Spleen (tissue), 11 donors: ENCODE results near the gene TAS2R8. TPM values are rescaled to one million over a fixed set of nuclear protein-coding genes. Genes with fewer than 3 reads are reported as not detected.

ENCODE experiments used
- DNase-seq: peaks from one replicate; pipeline ENCODE4 v3.0.0-alpha.2; 2020
- H3K27ac ChIP-seq, 8 donors: fragments of 200-600 bp; sonication (generic) in 7 of 8; 1 replicate in 4 of 8; 2 replicates in 4 of 8; pipeline versions ENCODE4 v1.5.0 to v1.8.0; 2016 to 2021; ENCODE audit warnings: inconsistent platforms in 4 of 8, mild to moderate bottlenecking in 4 of 8, moderate library complexity in 1 of 8
- H3K27me3 ChIP-seq, 7 donors: fragments of 200-600 bp; sonication (generic) in 6 of 7; replicated peaks in 1 of 7; 1 replicate in 4 of 7; 2 replicates in 3 of 7; pipeline versions ENCODE4 v1.5.0 to v1.8.0; 2016 to 2021; ENCODE audit warnings: inconsistent platforms in 3 of 7, mild to moderate bottlenecking in 1 of 7
- H3K36me3 ChIP-seq, 6 donors: fragments of 200-600 bp; sonication (generic) in 5 of 6; 1 replicate in 4 of 6; 2 replicates in 2 of 6; pipeline versions ENCODE4 v1.5.0 to v1.8.0; 2016 to 2021; ENCODE audit warnings: inconsistent platforms in 2 of 6
- H3K4me1 ChIP-seq, 6 donors: fragments of 200-600 bp; sonication (generic) in 5 of 6; 1 replicate in 3 of 6; 2 replicates in 3 of 6; pipeline versions ENCODE4 v1.5.0 to v1.8.0; 2016 to 2021; ENCODE audit warnings: inconsistent platforms in 3 of 6
- H3K4me3 ChIP-seq, 8 donors: fragments of 200-600 bp; sonication (generic) in 7 of 8; 1 replicate in 4 of 8; 2 replicates in 4 of 8; pipeline versions ENCODE4 v1.5.0 to v1.8.0; 2016 to 2021; ENCODE audit warnings: inconsistent platforms in 4 of 8, mild to moderate bottlenecking in 4 of 8, moderate library complexity in 2 of 8
- H3K9me3 ChIP-seq, 8 donors: fragments of 200-600 bp; sonication (generic) in 7 of 8; 1 replicate in 4 of 8; 2 replicates in 4 of 8; pipeline versions ENCODE4 v1.5.0 to v1.8.0; 2016 to 2021; ENCODE audit warnings: inconsistent platforms in 4 of 8
- POLR2A ChIP-seq, 3 donors: fragments of 450-650 bp; IDR thresholded peaks; one replicate each; pipeline ENCODE4 v1.5.1; 2017; ENCODE audit warnings: antibody characterized with exemption in 3 of 3, mild to moderate bottlenecking in 1 of 3
- POLR2AphosphoS5 ChIP-seq, 3 donors: sonication (generic); formaldehyde crosslinking; IDR thresholded peaks; one replicate each; pipeline ENCODE4 v1.5.1; 2017; ENCODE audit warnings: antibody characterized with exemption in 3 of 3
- WGBS, 5 donors: extraction: QIAGEN DNeasy Blood & Tissue Kit in 3 of 5; methylation state at CpG; one replicate each; pipeline versions ENCODE4 v1.1.5 to v1.1.7; 2013 to 2018; 5-methylcytosine and 5-hydroxymethylcytosine counted together
- intact Hi-C: fragments of 100-400 bp; cut with DNase I; formaldehyde crosslinking; loops from one replicate; pipeline ENCODE4 v1.15.0; 2023; ENCODE audit warnings: low total_unique reads
- polyA plus RNA-seq, 3 donors: library from polyadenylated mRNA; stranded (reverse); fragments of 200-250 nt; gene quantifications; one replicate each; pipeline ENCODE4 v1.2.1, GENCODE V29; 2013
- total RNA-seq, 7 donors: library from RNA; depleted of rRNA in 3 of 7; stranded (reverse); fragments of >200 nt in 3 of 7; fragmentation: NEBNext Ultra II Directional in 4 of 7; extraction: Animal tissue kit (Norgen Biotek cat#: 25700) in 4 of 7; gene quantifications; one replicate each; pipeline versions ENCODE4 v1.1.0 to v1.2.1, GENCODE V29; 2016 to 2021
- TF ChIP-seq, protein P1 (sequence below), 11 experiments: fragments of 200-600 bp in 7 of 11; fragments of 450-650 bp in 4 of 11; sonication (generic) in 4 of 11; IDR thresholded peaks in 8 of 11; conservative IDR thresholded peaks in 3 of 11; 1 replicate in 7 of 11; 2 replicates in 4 of 11; pipeline versions ENCODE4 v1.4.0 to v1.8.0; 2016 to 2021; ENCODE audit warnings: antibody characterized with exemption in 11 of 11, inconsistent platforms in 4 of 11, mild to moderate bottlenecking in 1 of 11
- donor health status: healthy with polysubstance abuse.
- donor health status: DM: no; HTN: no; CAD: no; lungs with moderate emphysema.
- donor health status: DM: no; HTN: no; CAD: no.
- donor health status: Bipolar disorder and iron deficiency.
- donor health status: healthy.
- donor health status: DM: no; HTN: no; CAD: no.
- donor health status: DM: yes; HTN: yes; CAD: no.

Gene TAS2R8
- total and polyA plus RNA-seq, 10 donors = 0.06 TPM; not detected in 9

DNA sequence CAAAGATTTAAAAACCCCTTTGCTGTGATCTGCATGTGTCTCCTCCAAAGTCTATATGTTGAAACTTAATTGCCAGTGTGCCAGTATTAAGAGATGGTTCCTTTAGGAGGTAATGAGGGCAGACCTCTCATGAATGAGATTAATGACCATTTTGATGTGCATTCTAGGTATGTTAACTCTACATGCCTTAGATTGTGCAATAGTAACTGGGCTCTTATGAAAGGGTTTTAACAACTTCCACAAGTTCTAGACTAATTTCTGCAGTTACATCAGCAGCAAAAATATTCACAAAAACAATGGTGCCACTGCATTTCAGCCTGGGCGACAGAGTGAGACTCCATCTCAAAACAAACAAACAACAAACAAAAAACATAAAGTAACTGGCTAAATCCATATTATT is 22.9 kb upstream of the TAS2R8 start:
- no peaks in the 10 kb centered on the region for H3K4me1 ChIP-seq
- intact Hi-C loops = no loop called here
- H3K36me3 ChIP-seq = no peaks in the 10 kb centered on the region
- no peaks in the 10 kb centered on the region for H3K27me3 ChIP-seq
- no peak overlapping the region for H3K27ac ChIP-seq
- H3K9me3 ChIP-seq = no peaks in the 10 kb centered on the region
- 93 to 100% (median 97%) methylated on average over 1 of the region's 1 CpG for WGBS, 5 donors
- no peak for DNase-seq
- TF ChIP-seq, protein P1, sequence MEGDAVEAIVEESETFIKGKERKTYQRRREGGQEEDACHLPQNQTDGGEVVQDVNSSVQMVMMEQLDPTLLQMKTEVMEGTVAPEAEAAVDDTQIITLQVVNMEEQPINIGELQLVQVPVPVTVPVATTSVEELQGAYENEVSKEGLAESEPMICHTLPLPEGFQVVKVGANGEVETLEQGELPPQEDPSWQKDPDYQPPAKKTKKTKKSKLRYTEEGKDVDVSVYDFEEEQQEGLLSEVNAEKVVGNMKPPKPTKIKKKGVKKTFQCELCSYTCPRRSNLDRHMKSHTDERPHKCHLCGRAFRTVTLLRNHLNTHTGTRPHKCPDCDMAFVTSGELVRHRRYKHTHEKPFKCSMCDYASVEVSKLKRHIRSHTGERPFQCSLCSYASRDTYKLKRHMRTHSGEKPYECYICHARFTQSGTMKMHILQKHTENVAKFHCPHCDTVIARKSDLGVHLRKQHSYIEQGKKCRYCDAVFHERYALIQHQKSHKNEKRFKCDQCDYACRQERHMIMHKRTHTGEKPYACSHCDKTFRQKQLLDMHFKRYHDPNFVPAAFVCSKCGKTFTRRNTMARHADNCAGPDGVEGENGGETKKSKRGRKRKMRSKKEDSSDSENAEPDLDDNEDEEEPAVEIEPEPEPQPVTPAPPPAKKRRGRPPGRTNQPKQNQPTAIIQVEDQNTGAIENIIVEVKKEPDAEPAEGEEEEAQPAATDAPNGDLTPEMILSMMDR (IDR thresholded peaks at IDR 0.05 in 8 of 11, conservative IDR thresholded peaks at IDR 0.05 in 3 of 11) = no peak
- no peak for TF ChIP-seq POLR2A (IDR thresholded peaks at IDR 0.05)
- TF ChIP-seq POLR2AphosphoS5 (IDR thresholded peaks at IDR 0.05) = no peak
- no peak overlapping the region for H3K4me3 ChIP-seq

DNA sequence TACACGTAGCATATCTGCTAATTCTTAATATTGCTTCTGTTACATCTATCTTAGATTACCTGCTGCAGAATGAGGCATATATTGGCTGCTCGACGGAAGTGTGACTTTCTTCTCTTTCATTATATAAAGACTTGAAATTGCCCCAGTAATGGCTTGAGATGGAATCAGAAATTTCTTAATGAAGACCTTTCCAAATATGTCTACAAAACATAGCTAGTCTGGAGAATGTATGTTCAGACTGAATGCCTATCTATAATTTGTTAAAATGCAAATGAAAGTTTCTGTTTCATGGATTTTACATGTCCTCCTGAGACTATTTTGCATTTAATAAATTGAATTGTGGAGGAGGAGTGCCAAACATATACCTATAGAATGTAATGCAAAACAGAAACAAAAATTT is 19.2 kb upstream of the TAS2R8 start, which contains the start of gene TAS2R10:
Gene TAS2R10 (minus strand): TSS at position 101 of the 400 bp plus-strand sequence. CDS start 89 bp downstream, at position 12.
- 87 to 98% (median 94%) methylated on average over 3 of the region's 3 CpGs for WGBS, 5 donors
- TF ChIP-seq POLR2A (IDR thresholded peaks at IDR 0.05) (no peak), POLR2AphosphoS5 (IDR thresholded peaks at IDR 0.05) (no peak)
- TF ChIP-seq, protein P1 (IDR thresholded peaks at IDR 0.05 in 8 of 11, conservative IDR thresholded peaks at IDR 0.05 in 3 of 11) = no peak

DNA sequence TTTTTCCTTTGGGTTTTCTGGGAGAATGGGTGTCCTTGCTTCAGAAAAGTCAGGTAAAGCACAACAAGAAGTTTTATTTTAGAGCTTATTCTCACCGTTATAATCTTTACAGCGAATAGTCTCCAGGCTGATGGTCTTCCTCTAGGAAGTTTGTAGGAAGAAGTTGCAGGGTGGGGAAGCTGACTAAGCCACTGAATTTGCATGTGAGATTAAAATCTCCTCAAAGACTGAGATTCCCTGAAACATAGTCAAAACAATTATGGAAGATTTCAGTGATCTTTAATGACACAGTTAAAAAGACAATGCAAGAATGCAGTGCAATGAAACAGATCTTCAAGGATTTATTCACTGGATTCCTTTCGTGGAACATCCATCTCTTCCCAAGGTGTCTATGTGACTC is 17.9 kb upstream of the TAS2R8 start:
- H3K4me3 ChIP-seq = no peak overlapping the region
- H3K4me1 ChIP-seq = no peaks in the 10 kb centered on the region
- H3K36me3 ChIP-seq = no peaks in the 10 kb centered on the region
- no peak overlapping the region for H3K27ac ChIP-seq
- no peaks in the 10 kb centered on the region for H3K27me3 ChIP-seq
- TF ChIP-seq POLR2A (IDR thresholded peaks at IDR 0.05) = no peak
- TF ChIP-seq POLR2AphosphoS5 (IDR thresholded peaks at IDR 0.05) = no peak
- TF ChIP-seq, protein P1 (IDR thresholded peaks at IDR 0.05 in 8 of 11, conservative IDR thresholded peaks at IDR 0.05 in 3 of 11) = no peak
- H3K9me3 ChIP-seq = no peaks in the 10 kb centered on the region
- DNase-seq = no peak
- intact Hi-C loops = no loop called here
- WGBS, 5 donors = 83 to 88% (median 86%) methylated on average over 3 of the region's 3 CpGs

More for the DNA sequence above, 19.2 kb upstream of the TAS2R8 start, which contains the start of gene TAS2R10:
- Histone ChIP-seq H3K4me1 (no peaks in the 10 kb centered on the region), H3K9me3 (no peaks in the 10 kb centered on the region), H3K27ac (no peak within 1 kb of the TSS), H3K4me3 (no peak within 1 kb of the TSS), H3K27me3 (no peaks in the 10 kb centered on the region), H3K36me3 (no peaks in the 10 kb centered on the region)
- no peak for DNase-seq
- intact Hi-C loops = no loop called here

DNA sequence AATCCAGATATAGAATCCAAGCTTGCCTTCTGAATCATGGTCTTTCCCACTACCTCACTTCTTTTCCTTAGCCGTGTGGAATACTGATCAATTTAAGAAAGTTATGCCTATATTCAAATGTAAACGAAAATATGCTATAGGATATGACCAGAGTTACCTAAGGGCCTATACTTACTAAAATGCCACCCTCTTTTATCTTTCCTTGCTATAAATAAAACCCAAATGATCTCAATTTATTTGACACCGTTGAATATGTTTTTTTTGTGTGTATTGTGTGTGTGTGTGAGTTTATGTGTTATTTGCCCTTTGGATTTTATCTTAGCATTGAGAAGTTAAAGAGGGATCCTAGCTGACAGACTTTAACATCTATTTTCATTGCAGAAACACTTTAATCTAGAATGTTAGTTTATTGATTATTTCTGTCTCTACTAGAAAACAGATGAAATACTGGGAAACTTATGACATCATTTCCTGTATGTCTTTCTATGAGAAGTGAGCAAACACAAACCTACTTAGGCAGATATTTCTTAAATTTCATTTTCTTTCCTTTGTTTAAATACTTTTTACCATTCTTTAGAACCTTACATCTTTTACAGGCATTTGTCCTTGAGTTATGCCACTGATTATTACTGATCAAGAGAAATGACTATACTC is 4.9 kb upstream of the TAS2R8 start:
- intact Hi-C loops = no loop called here

More for the DNA sequence above, 4.9 kb upstream of the TAS2R8 start:
- peaks cover 0 to 3% (median 0%) of the 10 kb centered on the region in 8 donors for H3K9me3 ChIP-seq
- peaks cover 0 to 10% (median 0%) of the 10 kb centered on the region in 7 donors for H3K27me3 ChIP-seq
- H3K4me3 ChIP-seq = no peak overlapping the region
- H3K36me3 ChIP-seq = no peaks in the 10 kb centered on the region
- DNase-seq = no peak
- TF ChIP-seq POLR2A (IDR thresholded peaks at IDR 0.05) (no peak), POLR2AphosphoS5 (IDR thresholded peaks at IDR 0.05) (no peak)
- TF ChIP-seq, protein P1 (IDR thresholded peaks at IDR 0.05 in 8 of 11, conservative IDR thresholded peaks at IDR 0.05 in 3 of 11) = no peak
- no peak overlapping the region for H3K27ac ChIP-seq
- no peaks in the 10 kb centered on the region for H3K4me1 ChIP-seq
- WGBS, 5 donors = 77 to 90% (median 83%) methylated on average over 3 of the region's 3 CpGs
